Activated CD4-positive, alpha-beta T cell treated with anti-CD3 and anti-CD28 coated beads, Interleukin-2, Interleukin-4, amounts not matched to agents 100 ng/mL and 50 ng/mL, durations not matched to agents 16 hours and 8 hours (primary cell): ENCODE results near the gene TMED9.
"Not testable (repeated sequence)": the region's sequence is repeated elsewhere in the genome, so short reads cannot be mapped to it uniquely, and the experiment has no call there.

ENCODE experiments used
- DNase-seq: peaks from one replicate; pipeline ENCODE4 v3.0.0-alpha.2; 2020; ENCODE audit warnings: low spot score

Gene TMED9

DNA sequence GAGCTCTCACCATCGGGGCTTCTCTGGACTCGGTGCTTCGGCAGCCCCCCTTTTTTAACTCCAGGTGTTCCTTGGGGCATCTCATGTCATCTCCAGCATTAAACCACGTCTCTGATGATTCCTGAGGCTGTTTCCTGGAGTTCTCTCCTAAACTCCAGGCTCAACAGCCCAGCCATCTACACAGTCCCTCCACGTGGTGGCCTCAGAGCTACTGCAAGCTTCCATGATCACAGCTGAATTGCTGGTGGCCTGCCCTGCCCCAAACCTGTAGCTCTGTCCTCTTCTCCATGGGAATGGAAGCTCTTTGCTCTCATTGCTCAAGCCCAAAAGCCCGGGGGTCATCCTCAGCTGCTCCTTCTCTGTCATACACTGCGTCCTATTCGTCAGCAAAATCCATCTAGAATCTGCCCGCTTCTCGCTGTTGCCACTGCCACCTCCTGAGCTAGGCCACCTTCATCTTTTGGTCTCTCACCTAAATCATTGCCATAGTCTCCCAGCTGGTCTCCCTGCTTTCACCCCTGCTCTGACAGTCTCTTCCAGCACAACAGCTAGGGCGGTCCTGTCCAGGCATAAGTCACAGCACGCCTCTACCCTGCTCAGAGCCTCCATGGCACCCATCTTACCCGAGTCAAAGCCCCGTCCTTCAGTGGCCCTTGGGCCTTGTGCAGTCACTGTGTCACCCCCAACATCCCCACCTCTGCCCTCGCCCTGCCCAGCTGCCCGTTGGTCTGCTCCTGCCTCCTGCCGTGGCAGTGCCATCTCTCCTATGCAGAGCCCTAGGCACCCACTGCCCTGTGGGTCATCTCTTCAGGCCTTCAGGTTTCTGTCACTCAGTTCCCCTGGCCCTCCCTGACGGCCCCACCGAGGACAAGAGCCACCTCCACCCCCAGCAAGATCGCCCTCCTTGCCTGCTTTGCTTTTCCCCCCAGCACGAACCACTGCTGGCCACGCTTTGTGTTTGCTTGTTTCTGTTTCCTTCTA is 14.4 kb downstream of the TMED9 start:
- DNase-seq: no peak

DNA sequence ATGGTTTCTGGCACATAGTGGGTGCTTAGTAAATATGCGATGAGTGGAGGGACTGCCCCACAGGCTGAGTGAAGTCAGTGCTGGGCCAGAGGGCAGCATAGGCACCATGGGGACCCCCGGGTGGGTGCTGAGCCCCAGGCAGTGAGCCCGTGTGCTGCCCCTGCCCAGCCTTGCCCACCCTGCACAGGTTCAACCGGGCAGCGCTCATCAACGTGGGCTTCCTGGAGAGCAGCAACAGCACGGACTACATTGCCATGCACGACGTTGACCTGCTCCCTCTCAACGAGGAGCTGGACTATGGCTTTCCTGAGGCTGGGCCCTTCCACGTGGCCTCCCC is 15.1 kb downstream of the TMED9 start:
- no peak for DNase-seq

DNA sequence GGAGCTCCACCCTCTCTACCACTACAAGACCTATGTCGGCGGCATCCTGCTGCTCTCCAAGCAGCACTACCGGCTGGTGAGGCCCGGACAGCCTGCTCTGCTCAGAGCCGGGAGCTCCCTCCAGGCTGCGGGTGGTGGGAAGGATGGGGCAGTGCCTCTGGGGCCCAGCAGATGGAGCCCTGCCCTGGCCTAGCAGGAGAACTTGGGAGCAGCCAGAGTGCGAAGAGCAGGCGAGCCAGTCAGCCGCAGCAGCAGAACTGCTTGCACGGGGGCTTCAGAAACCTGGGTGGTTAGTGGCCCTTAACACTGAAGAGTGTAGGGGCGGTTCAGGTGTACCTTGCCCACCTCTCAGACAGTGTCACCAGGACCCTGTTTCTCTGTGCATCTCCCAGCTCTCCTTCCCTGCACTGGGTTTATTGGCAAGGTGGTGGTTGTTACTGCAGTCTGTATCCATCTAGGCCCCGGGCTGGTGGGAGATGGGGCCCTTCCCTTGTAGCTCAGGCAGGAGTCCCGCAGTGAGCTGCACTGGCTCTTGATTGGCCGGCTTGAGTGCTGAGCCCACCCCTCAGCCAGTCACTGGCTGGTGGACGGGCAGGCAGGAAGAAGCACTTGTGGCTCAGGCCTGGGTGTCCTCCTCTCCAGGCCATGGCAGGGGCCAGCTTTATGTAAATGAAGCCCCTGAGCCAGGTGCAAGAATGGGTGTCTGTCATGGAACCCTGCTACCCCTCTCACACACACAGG is 15.6 kb downstream of the TMED9 start:
- peak; percentile 64 for DNase-seq

DNA sequence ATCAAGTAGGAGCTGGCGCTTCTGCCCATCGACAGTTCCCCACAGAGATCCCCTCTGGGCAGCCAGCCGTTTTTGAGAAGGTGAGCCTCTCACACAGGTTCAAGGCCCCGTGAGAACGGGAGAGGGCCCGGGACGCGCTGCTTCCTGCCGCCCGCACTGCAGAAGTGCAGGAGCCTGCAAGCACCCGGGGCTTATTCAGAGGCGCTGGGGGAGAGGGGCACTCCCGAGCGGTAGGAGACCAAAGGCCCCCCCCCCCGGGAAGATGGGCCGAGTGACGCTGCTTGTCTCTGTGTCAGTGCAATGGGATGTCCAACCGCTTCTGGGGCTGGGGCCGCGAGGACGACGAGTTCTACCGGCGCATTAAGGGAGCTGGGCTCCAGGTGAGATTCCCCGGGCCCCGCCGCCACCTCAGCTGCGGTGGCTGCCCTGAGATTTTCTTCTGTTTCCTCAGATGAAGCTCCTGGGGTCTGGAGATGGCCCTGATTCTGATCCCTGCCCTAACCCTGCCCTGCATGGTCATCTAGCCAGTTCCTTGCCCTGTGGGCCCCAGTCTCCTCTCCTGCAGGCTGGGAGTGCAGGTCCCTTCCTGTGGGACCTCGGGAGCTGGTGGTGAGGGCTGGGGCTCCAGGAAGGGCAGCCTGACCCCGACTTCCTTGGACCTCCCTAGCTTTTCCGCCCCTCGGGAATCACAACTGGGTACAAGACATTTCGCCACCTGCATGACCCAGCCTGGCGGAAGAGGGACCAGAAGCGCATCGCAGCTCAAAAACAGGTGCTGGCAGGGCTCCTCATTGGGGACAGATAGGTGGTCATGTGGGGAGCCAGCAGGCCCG is 16.5 kb downstream of the TMED9 start:
- DNase-seq: no peak

DNA sequence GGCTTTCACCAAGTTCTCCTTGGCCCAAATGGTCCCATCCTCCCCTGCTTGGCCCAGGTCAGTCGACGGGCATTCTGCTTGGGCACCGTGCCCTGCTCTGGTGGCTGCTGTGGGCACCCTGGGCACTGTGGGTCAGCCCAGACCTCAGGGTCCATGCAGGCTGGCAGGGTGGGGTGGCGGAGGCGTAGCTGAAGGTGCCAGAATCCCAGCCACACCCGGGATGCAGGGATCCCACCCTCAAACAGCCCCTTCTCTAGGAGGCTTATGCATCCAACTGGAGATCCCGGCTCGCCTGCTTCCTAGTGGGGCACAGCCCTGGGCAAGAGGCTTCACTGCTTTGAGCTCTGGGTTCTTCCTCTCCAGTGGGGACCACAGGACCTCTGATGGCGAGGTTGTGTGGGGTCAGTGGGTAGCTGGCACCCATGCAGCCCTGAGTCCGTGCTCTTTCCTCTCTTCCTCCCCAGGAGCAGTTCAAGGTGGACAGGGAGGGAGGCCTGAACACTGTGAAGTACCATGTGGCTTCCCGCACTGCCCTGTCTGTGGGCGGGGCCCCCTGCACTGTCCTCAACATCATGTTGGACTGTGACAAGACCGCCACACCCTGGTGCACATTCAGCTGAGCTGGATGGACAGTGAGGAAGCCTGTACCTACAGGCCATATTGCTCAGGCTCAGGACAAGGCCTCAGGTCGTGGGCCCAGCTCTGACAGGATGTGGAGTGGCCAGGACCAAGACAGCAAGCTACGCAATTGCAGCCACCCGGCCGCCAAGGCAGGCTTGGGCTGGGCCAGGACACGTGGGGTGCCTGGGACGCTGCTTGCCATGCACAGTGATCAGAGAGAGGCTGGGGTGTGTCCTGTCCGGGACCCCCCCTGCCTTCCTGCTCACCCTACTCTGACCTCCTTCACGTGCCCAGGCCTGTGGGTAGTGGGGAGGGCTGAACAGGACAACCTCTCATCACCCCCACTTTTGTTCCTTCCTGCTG is 17.4 kb downstream of the TMED9 start:
- no peak for DNase-seq

DNA sequence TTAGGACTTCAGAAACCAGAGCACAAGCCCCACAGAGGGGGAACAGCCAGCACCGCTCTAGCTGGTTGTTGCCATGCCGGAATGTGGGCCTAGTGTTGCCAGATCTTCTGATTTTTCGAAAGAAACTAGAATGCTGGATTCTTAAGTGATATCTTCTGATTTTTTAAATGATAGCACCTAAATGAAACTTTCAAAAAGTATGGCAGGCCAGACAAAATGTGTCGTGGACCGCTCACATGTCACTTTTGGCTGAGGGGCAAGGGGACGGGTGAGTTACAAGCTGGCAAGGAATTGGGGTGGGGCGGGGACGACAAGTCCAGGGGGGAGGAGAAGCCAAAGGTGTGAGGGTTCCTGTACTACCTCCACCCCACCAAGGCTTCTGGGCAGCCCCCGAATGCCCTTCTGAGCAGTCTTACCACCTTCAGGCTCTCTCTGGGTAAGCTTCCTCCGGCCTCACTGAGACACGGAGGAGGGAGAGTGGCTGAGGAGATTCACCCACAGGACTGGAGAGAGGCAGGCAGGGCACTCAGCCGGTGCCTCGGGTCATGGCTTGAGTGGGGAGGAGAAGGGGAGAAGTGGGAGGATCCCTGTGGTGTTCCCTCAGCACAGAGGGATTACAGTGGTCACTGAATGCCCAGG is 18.2 kb downstream of the TMED9 start:
- DNase-seq: no peak

DNA sequence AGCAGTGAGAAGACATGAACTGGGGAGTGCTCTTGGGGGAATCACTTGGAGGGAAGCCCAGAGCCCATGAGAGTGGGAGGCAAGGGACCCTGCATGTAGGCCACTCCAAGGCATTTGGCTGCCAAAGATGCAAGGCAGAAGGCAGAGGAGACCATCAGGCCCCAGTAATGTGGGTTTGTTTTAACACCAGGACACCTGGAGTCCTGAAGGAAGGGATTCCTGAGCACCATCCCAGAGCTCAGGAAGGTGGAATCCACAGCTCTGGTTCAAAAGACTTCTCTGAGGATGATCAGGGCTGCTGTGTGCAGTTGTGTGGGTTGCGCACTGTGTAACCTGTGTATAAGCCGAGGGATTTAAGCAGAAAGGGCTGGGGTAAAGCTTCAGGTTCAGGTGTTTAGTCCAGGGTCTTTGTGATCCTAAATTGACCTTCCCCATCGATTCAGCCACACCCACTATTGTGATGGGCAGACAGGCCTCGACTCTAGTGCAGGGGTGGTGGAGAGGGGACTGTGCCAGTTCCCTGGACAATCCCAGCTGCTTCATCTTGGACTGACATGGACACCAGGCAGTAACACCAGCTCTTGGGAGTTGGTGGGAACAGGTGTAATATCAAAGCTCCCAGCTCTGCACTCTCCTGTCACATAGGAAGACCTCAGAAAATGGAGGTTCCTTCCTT is 18.9 kb downstream of the TMED9 start:
- no peak for DNase-seq

DNA sequence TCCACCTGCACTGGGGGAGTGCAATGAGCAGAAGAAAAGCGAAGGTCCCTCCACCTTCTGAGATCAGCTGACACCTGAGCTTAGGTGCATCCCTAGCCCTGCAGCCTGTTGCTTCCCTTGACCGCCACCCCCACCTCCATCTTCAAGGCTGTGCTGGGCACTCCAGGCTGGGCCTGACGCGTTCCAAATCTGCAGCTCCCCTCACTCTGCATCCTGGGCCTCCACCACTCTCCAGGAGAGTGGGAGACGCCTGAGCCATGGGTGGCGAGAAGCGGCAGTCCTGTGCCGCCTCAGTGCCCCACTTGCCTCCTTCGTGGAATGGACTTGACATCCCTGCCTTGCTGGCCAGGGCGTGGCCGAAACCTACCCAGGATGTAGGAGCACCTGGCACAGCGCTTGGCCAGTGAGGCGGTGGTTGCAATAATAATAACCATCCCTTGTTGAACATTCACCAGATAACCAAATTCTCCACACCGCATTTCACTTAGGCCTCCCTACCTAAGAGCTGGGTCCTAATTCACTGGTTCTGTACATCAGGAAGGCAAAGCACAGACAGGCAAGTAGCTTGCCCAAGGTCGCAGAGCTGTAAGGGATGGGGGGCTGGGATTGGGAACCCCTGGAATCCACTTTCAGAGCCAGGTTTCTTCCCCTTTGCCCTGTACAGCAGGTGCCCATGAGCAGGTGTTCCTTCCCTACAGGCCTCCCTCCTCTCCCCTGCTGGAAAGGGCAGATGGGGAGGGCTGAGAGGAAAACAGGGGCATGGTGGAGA is 19.6 kb downstream of the TMED9 start:
- DNase-seq: no peak

DNA sequence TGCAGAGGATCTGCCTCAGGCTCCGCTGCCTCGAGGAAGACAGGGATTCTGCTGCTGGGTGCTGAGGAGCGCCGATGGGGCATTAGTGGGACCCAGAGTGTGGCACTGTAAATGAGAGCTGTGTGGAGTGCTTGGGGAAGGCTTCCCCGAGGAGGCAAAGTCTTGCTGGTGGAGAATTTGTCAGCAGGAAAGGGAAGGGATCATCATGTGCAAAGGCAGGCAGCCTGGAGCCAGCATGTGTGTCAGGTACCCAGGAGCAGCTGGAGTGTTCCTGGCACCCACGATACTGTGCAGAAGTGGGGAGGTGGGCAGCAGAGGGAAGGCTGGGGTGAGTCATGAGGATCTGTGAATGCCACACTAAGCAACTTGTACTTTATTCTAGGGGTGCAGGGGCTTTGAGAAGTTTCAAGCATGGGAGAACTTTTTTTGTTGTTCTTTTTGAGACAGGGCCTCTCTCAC is 20.2 kb downstream of the TMED9 start:
- DNase-seq: no peak

DNA sequence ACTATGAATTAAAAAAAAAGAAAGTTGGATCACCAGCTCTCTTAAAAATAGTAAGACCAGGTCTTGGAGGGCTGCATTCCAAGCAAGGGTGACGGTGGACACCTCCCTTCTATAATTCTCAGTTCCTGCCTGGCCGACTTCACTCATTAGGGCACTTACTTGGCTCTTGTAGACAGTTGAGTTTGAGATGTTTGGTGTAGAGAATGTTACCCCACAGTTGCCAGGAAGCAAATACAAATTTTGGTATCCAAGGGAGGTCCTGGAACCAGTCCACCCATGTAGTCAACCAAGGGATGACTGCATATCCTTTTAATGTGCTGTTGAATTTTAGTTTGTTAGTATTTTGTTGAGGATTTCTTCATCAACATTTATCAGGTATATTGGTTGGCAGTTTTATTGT is 28.6 kb downstream of the TMED9 start:
- no peak for DNase-seq

DNA sequence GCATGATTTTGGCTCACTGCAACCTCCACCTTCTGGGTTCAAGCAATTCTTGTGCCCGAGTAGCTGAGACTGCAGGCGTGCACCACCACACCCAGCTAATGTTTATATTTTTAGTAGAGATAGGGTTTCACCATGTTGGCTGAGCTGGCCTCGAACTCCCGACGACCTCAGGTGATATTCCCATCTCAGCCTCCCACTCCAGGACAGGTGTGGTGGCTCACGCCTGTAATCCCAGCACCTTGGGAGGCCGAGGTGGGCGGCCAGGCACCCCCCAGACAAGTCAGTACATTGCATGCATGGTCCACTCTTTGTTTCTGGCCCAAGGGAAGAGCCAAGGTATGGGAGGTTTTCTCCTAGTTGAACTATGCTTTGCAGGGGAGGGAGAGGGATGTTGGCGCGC is 32.2 kb downstream of the TMED9 start:
- DNase-seq: not testable (repeated sequence)

DNA sequence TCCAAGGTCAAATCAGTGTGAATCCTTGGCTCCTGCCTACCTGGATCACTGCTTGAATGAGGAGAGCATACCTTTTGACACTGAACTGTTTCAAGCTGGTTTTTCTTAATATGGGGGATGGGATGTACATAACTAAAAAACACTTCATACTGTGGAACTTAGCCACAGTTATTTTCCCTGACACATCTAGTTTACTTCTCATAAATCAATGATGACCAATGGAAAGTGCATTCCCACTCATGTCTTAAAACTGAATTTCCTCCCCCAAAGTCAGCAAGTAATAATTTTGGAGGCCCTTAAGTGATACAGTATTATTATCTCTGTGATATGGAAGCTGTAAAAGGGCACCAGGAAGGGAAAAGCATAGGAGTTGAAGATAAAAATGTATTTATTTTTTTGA is 38.2 kb downstream of the TMED9 start:
- not testable (repeated sequence) for DNase-seq

DNA sequence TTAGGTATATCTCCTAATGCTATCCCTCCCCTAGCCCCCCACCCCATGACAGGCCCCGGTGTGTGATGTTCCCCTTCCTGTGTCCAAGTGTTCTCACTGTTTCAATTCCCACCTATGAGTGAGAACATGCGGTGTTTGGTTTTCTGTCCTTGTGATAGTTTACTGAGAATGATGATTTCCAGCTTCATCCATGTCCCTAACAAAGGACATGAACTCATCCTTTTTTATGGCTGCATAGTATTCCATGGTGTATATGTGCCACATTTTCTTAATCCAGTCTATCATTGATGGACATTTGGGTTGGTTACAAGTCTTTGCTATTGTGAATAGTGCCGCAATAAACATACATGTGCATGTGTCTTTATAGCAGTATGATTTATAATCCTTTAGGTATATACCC is 42.9 kb downstream of the TMED9 start:
- not testable (repeated sequence) for DNase-seq

DNA sequence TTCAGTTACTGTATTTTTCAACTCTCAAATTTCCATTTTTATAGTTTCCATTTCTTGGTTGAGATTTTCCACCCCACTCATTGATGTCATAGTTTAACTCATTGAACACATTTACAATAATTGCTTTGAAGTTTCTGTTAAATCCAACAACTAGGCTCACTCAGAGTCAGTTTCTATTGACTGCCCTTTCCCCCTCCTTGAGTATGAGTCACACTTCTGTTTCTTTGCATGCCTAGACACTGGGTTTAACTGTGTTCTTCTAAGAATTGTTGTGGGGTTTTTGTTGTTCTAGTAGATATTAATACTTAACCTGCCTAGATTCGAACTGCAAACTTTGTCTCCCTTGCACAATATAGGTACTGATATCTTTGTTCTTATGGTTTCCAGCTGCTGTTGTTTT is 53.5 kb downstream of the TMED9 start:
- DNase-seq: not testable (repeated sequence)
